ENCODE measurements around the gene ACTN4. TPM values are rescaled to one million over a fixed set of nuclear protein-coding genes. Genes with fewer than 3 reads are reported as not detected.

Gene ACTN4
- total and polyA plus RNA-seq, 2 donors (not counting 3 experiments of a cell fraction or from before 2014, with no cell fraction given), result 313 to 748 TPM

GRCh38 chr19:38719761-38720558 is 72.5 kb downstream of the ACTN4 start:
- Histone ChIP-seq H3K9me3 (replicated peaks; ENCODE audit: control insufficient read depth, insufficient read depth, low read length) (no peaks in the 10 kb centered on the region), H3K79me2 (ENCODE audit: control insufficient read depth, insufficient read depth, low read length) (no peaks in the 10 kb centered on the region), H3K27ac (ENCODE audit: insufficient read depth, low read depth, low read length) (no peak overlapping the region), H3K4me3 (replicated peaks in 1 of 3; ENCODE audit: insufficient read depth in 1 of 3, low read depth in 1 of 3, low read length in 3 of 3) (no peak overlapping the region), H2AFZ (ENCODE audit: low read depth, low read length) (no peak overlapping the region), H3K9me1 (replicated peaks; ENCODE audit: control insufficient read depth, extremely low read depth, insufficient read depth, low read length) (no peaks in the 10 kb centered on the region), H3K4me1 (ENCODE audit: control insufficient read depth, extremely low read depth, insufficient read depth, low read length) (no peaks in the 10 kb centered on the region), H4K20me1 (replicated peaks; ENCODE audit: control insufficient read depth, extremely low read depth, insufficient read depth, low read length) (no peaks in the 10 kb centered on the region), H3K27me3 (ENCODE audit: control insufficient read depth in 2 of 2, insufficient read depth in 2 of 2, low read length in 2 of 2) (no peaks in the 10 kb centered on the region), H3K9ac (replicated peaks; ENCODE audit: extremely low read depth, insufficient read depth, low read length) (no peak overlapping the region), H3K4me2 (ENCODE audit: insufficient read depth, low read length) (no peak overlapping the region), H3K36me3 (ENCODE audit: control insufficient read depth in 2 of 2, extremely low read depth in 1 of 2, insufficient read depth in 2 of 2, low read length in 2 of 2) (peaks cover 16 to 77% of the 10 kb centered on the region in 2 experiments)
- FAIRE-seq (no peak), DNase-seq (ENCODE audit: low read depth, low spot score) (no peak)
- CTCF ChIA-PET, result interaction anchor here (0.8 to 1.8 kb wide), 4 partner anchors 36 to 211 kb away, joined by 3 to 4 read pairs (median 4); partner anchors contain the start of genes EIF3K, MRPS12 and SARS2
- no TSS peak for BruUV-seq (replicated peaks)
- POLR2A ChIA-PET, result no interaction called here
- intact Hi-C loops (cut with micrococcal nuclease), result no loop called here
- dilution Hi-C loops (cut with MboI; ENCODE audit: extremely low pct_ligation_motif_present, low sequenced_read_pairs), result no loop called here
- TF ChIP-seq JUN (IDR thresholded peaks at IDR 0.05; ENCODE audit: borderline replicate concordance, insufficient read depth, insufficient read length, low read depth) (no peak), POLR2AphosphoS5 (IDR thresholded peaks at IDR 0.05; ENCODE audit: insufficient read depth, low read depth, low read length) (peak; percentile 11)

- H3K9ac ChIP-seq (replicated peaks; ENCODE audit: extremely low read depth, insufficient read depth, low read length), result no peak overlapping the region
Observed at GRCh38 chr19:38720559-38721236, 73.2 kb downstream of the ACTN4 start.

More at GRCh38 chr19:38720559-38721236, 73.2 kb downstream of the ACTN4 start:
- Histone ChIP-seq H3K4me2 (ENCODE audit: insufficient read depth, low read length) (no peak overlapping the region), H2AFZ (ENCODE audit: low read depth, low read length) (no peak overlapping the region), H3K36me3 (ENCODE audit: control insufficient read depth in 2 of 2, extremely low read depth in 1 of 2, insufficient read depth in 2 of 2, low read length in 2 of 2) (peaks cover 17 to 84% of the 10 kb centered on the region in 2 experiments), H3K9me3 (replicated peaks; ENCODE audit: control insufficient read depth, insufficient read depth, low read length) (no peaks in the 10 kb centered on the region), H3K9me1 (replicated peaks; ENCODE audit: control insufficient read depth, extremely low read depth, insufficient read depth, low read length) (no peaks in the 10 kb centered on the region), H3K4me1 (ENCODE audit: control insufficient read depth, extremely low read depth, insufficient read depth, low read length) (no peaks in the 10 kb centered on the region), H3K27ac (ENCODE audit: insufficient read depth, low read depth, low read length) (no peak overlapping the region), H3K27me3 (ENCODE audit: control insufficient read depth in 2 of 2, insufficient read depth in 2 of 2, low read length in 2 of 2) (no peaks in the 10 kb centered on the region), H3K4me3 (replicated peaks in 1 of 3; ENCODE audit: insufficient read depth in 1 of 3, low read depth in 1 of 3, low read length in 3 of 3) (no peak overlapping the region), H3K79me2 (ENCODE audit: control insufficient read depth, insufficient read depth, low read length) (no peaks in the 10 kb centered on the region), H4K20me1 (replicated peaks; ENCODE audit: control insufficient read depth, extremely low read depth, insufficient read depth, low read length) (no peaks in the 10 kb centered on the region)
- POLR2A ChIA-PET, result interaction anchor here (0.6 kb wide), 2 partner anchors 40 to 86 kb away, joined by 6 read pairs; no protein-coding TSS in a partner anchor
- FAIRE-seq, result no peak
- TF ChIP-seq MYC (IDR thresholded peaks at IDR 0.05; ENCODE audit: low read depth, low read length) (no peak), POLR2AphosphoS5 (IDR thresholded peaks at IDR 0.05; ENCODE audit: insufficient read depth, low read depth, low read length) (no peak), EZH2 (IDR thresholded peaks at IDR 0.05; ENCODE audit: borderline replicate concordance, low read depth, low read length, severe bottlenecking) (no peak), MAX (IDR thresholded peaks at IDR 0.05; ENCODE audit: insufficient read depth, insufficient read length) (no peak), POLR2A (IDR thresholded peaks at IDR 0.05; ENCODE audit: low read depth, low read length) (no peak), JUN (IDR thresholded peaks at IDR 0.05; ENCODE audit: borderline replicate concordance, insufficient read depth, insufficient read length, low read depth) (no peak), GATA2 (IDR thresholded peaks at IDR 0.05; ENCODE audit: insufficient read depth, insufficient read length, low read depth, low read length) (no peak), CTCF (IDR thresholded peaks at IDR 0.05; ENCODE audit: extremely low read depth in 1 of 2, insufficient read depth in 1 of 2, low read depth in 1 of 2, low read length in 2 of 2) (no peak), FOS (IDR thresholded peaks at IDR 0.05; ENCODE audit: borderline replicate concordance, insufficient read depth, low read length) (no peak)
- intact Hi-C loops (cut with micrococcal nuclease) (no loop called here), dilution Hi-C loops (cut with MboI; ENCODE audit: extremely low pct_ligation_motif_present, low sequenced_read_pairs) (no loop called here)
- CTCF ChIA-PET, result interaction anchor here (1.2 kb wide), 1 partner anchor 102 kb away, joined by 3 read pairs; the partner anchor contains the start of gene EIF3K
- BruUV-seq (replicated peaks), result no TSS peak
- no peak for DNase-seq (ENCODE audit: low read depth, low spot score)
